OCI-M2 (cell line): ENCODE data around the gene RGP1.
A peak's percentile ranks its signal among the peaks of the same experiment; 100 is the strongest.

ENCODE experiments used
- DNase-seq: peaks from one replicate; lab custom pipeline; 2025; ENCODE audit not compliant: unreplicated experiment; lab: John Stamatoyannopoulos, UW

RGP1 gene

GRCh38 chr9:35719546-35719945 is 29.5 kb upstream of the RGP1 start:
- no peak for DNase-seq

DNA sequence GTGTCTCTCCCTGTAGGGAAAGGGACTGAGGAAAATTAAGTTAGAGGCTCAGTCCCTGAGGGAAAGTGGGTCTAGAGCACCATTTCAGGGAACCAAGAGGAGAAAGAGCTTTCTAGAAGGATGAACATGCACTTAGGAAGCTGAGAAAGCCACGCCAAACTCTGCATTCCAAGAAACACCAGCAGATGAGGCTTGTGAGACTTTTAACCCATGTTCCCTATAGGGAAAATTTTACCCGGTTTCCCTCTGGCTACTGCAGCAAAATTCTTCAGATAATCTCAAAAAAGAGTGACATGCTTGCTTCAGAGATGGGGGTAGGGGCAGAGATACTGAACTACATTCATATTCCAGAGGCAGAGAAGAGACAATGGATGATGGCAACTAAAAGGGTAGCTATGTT is 25.7 kb upstream of the RGP1 start:
- no peak for DNase-seq

GRCh38 chr9:35723908-35724307 is 25.2 kb upstream of the RGP1 start:
- no peak for DNase-seq

- DNase-seq, result no peak
These were observed 23.7 kb upstream of the RGP1 start for GRCh38 chr9:35725362-35725761.

DNA sequence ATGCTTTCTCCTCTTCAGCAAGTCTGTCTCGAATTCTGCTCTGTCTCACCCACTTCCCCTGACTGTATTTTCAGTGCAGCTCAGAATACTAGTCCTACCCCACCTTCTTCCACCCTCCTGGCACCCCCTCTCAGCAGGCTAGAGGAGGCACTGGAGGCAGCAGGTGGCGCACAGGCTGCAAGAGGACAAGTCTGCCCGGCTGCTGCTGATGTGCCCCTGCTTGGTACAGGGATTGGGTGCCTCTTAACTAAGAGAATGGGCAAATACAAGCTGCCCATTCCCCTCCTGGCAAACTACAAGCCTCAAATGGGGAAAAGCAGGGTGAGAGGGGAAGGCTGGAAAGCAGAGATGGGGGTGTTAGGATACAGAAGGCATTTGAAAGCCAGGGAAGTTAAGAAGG is 22.2 kb upstream of the RGP1 start:
- DNase-seq, result no peak

DNA sequence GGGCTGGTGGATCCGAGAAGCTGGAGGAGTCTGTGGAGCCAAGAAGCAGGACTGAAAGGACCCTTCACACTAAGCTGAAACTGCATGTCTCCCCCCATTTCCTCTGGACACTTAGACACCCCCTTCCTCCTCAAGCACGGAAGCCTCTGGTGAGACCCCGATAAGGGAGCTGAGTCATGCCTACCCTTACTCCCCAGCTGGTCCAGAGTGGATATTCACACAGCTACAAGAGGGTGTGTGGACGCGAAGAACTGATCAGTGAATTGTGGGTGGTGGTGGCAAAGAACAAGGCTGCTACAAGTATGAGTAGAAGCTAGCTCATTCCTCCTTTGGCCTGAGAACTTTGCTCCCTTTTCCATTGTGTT is 21.4 kb upstream of the RGP1 start:
- DNase-seq, result no peak

DNA sequence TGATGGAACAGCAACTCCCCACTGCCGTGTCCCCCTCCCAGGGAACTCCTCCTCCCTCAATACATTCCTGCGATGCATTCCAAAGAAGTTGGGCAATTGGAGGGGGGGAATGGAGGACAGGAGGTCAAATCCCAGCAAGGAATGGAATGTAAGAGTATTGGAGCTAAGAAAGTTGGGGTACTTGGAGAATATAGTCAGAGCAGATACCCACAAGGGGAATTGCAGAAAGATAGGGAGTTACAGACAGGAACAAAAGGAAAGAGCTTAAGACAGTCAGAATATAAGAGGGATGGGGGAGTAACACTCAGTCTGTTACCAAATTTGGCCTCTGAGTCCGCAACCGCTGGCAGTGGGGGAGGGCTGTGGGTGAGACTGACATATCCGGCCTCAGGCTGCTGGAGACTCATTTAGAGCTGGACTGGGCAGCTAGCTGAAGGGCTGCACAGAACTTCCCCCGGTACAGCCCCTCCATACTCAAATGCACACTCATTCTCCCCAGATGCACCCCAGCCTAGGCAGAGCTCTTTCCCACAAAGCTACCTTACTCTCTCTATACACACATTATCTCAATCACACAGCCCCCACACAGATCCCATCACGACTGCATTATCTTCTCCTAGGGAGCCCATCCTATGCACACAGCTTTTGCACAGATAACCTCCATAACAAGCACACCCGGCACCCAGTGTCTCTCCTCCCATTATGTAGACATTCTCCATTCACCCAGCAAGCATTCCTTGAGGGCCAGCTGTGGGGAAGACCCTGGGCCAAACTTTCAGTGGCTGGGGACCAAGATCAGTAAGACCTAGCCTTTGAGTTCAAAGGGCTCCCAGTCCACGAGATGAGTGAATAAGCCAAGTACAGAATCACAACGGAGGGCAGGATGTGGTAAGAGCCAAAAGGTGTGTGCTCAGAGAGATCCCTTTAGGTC is 20.8 kb upstream of the RGP1 start:
- peak; percentile 27 for DNase-seq

DNA sequence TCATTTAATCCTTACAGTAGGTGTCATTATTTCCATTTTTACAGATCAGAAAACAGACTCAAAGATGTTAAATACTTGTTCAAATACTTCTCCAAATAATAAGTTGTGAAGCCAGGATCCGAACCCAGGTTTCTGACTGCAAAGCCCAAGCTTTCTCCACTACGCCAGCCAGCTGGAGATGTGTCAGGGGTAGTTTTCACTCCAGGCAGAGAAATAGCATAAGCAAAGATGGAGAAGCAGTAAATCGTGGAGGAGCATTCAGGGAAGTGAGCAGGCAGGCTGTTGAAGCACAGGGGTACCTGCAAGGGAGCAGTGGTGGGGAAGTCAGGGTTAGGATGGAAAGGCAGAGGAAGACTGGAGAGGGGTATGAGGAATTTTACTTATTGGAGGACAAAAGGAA is 20.0 kb upstream of the RGP1 start:
- DNase-seq, result no peak

DNA sequence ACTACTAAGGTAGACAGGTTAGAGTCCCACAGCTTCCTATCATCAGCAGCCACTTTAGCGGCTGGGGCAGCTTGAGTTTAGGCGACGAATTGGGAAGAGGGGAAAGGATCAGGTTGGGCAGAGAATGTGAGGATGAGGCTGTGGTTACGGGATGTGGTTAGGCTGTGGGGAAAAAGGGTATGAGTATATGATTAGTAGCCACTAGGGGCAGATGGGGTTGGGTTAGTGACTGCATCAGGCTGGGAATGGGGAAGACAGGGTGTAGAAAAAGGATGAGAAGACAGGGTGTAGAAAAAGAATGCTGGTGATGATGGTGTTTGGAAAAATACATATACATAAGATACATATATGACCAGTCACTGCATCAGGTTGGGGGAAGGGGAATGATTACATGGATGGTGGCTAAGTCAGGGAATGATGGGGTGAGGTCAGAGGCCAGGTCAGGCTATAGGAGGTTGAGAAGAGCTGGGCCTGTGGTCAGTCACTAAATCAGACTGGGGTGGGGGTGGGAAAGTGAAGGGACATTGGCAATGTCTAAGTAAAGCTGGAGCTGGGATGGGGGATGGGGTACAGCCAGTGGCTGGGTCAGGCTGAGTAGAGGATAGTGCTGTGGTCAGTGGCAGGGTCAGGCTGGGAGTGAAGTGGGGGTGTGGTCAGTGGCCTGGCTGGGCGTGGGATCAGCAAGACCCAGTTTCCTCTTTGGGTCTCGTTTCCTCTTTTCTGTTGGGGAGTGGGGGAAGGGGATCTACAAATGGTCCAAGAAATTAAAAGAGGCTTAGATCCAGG is 19.2 kb upstream of the RGP1 start:
- no peak for DNase-seq

- no peak for DNase-seq
These were observed 18.6 kb upstream of the RGP1 start for GRCh38 chr9:35730486-35730854.

DNA sequence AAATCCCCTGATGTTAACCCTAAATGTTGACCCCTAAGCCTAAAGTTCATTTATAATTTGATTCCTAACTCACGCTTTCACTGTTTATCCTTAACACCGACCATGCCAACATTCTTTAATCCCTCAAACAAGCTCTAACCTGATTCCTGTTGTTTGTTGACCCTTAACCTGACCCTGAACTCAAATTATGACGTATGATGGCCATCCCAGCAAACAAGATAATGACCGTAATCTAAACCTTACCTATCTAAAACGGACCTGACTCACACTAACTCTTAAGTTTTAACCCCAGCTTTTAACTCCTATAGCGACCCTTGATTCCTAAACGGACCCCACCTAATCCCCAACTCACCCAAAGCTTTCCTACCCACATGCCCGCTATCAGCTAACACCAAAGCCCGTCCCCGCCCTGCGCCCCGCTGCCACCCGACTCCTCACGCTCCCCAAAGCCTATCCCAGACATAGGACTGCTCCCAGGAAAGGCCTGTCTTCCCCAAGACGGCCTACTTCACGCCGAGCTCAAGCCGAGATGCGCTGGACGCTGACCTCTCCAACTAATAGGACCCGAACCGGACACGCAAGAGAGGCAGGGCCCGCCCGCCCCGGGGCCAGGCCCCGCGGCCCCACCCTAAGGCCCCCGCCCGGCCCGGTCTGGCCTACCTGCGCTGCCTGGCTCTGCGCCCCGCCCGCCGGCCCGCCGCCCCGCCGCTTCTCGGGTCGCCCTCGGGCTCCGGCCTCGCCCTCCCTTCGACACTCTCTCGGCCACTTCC is 17.5 kb upstream of the RGP1 start:
- no peak for DNase-seq

DNA sequence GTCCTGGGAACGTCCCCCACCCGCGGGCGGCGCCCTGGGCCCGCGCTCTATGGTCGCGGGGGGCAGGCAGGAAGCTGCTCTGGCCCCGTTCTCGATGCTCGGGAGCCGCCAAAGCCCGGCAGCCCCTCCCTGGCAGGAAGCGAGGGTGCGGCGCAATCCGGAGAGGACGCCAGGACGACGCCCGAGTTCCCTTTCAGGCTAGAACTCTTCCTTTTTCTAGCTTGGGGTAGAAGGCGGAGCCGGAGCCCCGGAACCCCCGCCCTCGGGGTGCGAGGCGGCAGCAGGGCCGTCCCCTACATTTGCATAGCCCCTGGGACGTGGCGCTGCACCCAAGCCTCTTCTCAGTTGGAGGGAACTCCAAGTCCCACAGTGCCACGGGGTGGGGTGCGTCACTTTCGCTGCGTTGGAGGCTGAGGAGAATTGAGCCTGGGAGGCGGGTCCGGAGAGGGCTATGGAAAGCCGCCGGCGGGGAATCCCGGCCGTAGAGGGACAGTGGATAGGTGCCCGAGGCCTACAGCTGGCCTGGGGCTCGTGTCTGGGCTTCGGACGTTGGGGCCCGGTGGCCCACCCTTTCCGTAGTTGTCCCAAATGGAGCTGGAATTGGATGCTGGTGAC is 16.8 kb upstream of the RGP1 start, which contains the start of the genes CREB3 and TLN1:
Gene CREB3, plus strand, starts transcription at position 482 of the 615 bp plus-strand sequence. Its CDS starts 107 bp downstream, at position 589.
Gene TLN1, minus strand, starts transcription at position 11 of the 615 bp plus-strand sequence. CDS start 6,501 bp downstream, outside the sequence.
- peak; percentile 75 for DNase-seq

GRCh38 chr9:35732800-35733541 is 16.1 kb upstream of the RGP1 start:
- no peak for DNase-seq

DNA sequence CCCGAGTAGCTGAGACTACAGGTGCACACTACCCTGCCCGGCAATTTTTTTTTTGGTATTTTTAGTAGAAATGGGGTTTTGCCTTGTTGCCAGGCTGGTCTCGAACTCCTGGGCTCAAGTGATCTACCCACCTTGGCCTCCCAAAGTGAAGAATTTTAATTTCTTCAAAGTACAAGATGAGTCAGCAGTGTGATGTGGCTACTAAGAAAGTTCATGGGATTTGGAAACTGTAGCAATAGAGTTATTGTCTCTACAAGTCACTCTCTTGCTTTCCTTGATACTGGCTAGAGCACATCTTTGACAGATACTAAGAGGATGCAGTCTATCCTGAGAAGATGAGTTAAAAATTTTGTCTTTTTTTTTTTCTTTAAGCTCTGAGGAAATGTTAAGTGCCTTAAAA is 15.0 kb upstream of the RGP1 start:
- no peak for DNase-seq

- no peak for DNase-seq
These were observed 12.9 kb upstream of the RGP1 start for GRCh38 chr9:35736201-35736633.

DNA sequence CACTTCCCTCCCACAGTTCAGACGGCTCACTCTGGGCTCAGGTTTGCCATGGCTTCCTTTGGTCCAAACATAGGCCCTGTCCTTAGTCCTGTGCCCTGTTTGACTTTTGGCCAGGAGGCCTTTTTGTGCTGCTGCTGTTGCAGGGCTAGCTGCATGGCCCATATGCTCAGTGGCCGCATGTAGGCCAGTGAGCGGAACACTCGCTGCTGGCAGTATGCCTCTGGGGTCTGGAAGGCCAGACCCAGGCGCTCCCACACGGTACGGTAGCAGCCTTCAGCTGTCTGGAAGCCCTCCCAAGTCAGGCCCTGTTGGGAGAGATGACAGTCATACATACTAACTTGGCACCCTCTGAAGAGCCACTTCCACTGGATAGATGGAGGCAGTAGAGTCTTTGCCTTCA is 11.9 kb upstream of the RGP1 start:
- DNase-seq, result no peak

GRCh38 chr9:35738186-35738585 is 10.9 kb upstream of the RGP1 start:
- no peak for DNase-seq

GRCh38 chr9:35738924-35739323 is 10.2 kb upstream of the RGP1 start:
- no peak for DNase-seq

DNA sequence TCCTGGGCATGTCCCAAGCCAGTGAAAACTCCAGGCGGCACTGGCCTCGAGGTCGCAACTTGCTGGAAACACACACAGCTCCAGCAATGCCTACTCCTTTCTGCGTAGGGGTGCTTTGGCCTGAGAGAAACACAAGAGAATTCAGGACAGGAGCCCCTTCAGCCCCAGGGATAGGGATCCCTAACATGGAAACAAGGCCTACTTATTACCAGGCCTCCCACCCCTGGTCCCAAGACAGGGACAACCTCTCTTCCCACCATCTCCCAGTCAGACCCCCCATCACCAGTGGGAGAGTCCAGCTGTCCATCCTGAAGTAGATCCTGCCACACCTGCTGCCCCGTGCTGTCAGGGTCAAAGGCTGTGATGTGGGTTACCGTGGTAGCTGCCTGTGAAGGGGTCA is 8.8 kb upstream of the RGP1 start:
- no peak for DNase-seq

- no peak for DNase-seq
These were observed 7.3 kb upstream of the RGP1 start for GRCh38 chr9:35741740-35742139.
